ENCODE results near the gene NEURL1. TPM values are rescaled to one million over a fixed set of nuclear protein-coding genes. Genes with fewer than 3 reads are reported as not detected.

The NEURL1 gene
- total and polyA plus RNA-seq, 10 of the 15 experiments (the other 5 are each of a cell fraction or from before 2014, with no cell fraction given) = 0.02 to 0.05 (median 0.05) TPM; not detected in 6

DNA sequence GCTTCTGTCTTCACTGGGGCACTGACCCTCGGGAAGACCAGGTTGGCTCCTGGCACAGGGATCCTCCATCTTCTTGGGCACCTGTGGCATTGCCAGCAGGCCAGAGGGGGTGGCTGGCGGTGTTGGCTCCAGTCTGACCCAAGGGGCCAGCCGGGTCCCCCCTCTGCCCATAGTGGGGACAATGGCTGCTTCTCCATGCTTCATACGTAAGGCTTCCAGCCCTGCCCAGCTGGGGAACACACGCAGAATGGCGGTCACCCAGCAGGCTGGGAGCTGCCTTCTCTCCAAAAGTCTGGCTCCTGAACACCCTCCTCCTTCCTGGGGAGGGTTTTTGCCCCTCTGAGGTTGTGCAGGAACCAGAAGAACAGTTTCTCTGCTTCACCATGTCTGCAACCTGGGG lies 106.8 kb downstream of the NEURL1 start (continued):
- TF ChIP-seq RELA (IDR thresholded peaks at IDR 0.05; ENCODE audit: borderline replicate concordance, partially characterized antibody) (no peak), FOXK2 (IDR thresholded peaks at IDR 0.05) (no peak)
- TF ChIP-seq, protein P1, sequence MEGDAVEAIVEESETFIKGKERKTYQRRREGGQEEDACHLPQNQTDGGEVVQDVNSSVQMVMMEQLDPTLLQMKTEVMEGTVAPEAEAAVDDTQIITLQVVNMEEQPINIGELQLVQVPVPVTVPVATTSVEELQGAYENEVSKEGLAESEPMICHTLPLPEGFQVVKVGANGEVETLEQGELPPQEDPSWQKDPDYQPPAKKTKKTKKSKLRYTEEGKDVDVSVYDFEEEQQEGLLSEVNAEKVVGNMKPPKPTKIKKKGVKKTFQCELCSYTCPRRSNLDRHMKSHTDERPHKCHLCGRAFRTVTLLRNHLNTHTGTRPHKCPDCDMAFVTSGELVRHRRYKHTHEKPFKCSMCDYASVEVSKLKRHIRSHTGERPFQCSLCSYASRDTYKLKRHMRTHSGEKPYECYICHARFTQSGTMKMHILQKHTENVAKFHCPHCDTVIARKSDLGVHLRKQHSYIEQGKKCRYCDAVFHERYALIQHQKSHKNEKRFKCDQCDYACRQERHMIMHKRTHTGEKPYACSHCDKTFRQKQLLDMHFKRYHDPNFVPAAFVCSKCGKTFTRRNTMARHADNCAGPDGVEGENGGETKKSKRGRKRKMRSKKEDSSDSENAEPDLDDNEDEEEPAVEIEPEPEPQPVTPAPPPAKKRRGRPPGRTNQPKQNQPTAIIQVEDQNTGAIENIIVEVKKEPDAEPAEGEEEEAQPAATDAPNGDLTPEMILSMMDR (IDR thresholded peaks at IDR 0.05 in 2 of 3, conservative IDR thresholded peaks at IDR 0.05 in 1 of 3; ENCODE audit: control insufficient read depth in 2 of 3, extremely low read depth in 1 of 3, insufficient read depth in 1 of 3, low read depth in 3 of 3, low read length in 3 of 3) = no peak
- TF ChIP-seq, protein P2, sequence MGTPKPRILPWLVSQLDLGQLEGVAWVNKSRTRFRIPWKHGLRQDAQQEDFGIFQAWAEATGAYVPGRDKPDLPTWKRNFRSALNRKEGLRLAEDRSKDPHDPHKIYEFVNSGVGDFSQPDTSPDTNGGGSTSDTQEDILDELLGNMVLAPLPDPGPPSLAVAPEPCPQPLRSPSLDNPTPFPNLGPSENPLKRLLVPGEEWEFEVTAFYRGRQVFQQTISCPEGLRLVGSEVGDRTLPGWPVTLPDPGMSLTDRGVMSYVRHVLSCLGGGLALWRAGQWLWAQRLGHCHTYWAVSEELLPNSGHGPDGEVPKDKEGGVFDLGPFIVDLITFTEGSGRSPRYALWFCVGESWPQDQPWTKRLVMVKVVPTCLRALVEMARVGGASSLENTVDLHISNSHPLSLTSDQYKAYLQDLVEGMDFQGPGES (IDR thresholded peaks at IDR 0.05) = no peak

DNA sequence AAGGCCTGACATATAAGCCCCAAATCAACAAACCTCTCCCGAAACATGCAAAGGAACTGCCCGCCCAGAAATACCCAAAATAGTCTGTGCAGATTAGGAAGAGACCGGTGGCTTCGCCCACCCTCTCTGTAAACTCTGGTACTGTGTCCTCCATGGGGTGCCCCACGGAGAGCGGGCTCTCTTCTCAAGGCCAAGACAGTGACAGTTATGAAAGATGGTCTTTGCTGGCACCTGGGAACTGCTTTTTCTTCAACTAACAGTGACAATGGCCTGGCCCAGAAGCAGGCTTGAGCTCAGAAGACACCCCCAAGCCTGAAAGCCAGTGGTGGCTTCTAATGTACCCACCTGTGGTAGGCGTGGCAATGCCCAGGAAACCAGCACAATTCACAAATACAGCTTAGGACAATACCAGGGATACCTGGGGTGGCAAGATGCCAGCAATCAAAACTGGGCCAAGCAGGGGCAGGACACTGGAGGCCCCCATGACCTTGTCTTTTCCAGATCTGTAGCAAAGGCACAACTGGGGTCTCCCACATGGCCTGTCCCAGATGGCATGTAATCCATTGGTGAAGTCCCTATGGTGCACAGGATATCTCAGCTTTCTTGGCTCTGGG lies 107.6 kb downstream of the NEURL1 start:
- CTCF ChIA-PET = no interaction called here
- Histone ChIP-seq H2AFZ (ENCODE audit: control insufficient read depth, low read depth, low read length) (no peak overlapping the region), H3K36me3 (ENCODE audit: control insufficient read depth in 2 of 2, insufficient read depth in 2 of 2, low read length in 1 of 2) (peaks cover 5 to 8% of the 10 kb centered on the region in 2 experiments; a peak in 3 of 4 replicates), H3K4me2 (ENCODE audit: control insufficient read depth, insufficient read depth) (no peak overlapping the region), H3K9ac (ENCODE audit: control insufficient read depth, insufficient read depth, low read length) (no peak overlapping the region), H3K4me1 (ENCODE audit: control insufficient read depth, insufficient read depth, low read length) (no peaks in the 10 kb centered on the region), H3K79me2 (ENCODE audit: control insufficient read depth, insufficient read depth, low read length) (no peaks in the 10 kb centered on the region), H3K27me3 (replicated peaks in 1 of 2; ENCODE audit: control insufficient read depth in 2 of 2, insufficient read depth in 2 of 2, low read length in 1 of 2) (no peaks in the 10 kb centered on the region), H4K20me1 (ENCODE audit: control insufficient read depth, insufficient read depth) (no peaks in the 10 kb centered on the region), H3K27ac (ENCODE audit: control insufficient read depth, insufficient read depth) (no peak overlapping the region), H3K4me3 (no peak overlapping the region), H3K9me3 (replicated peaks; ENCODE audit: control insufficient read depth, insufficient read depth, low read length) (no peaks in the 10 kb centered on the region)
- POLR2A ChIA-PET = no interaction called here
- SMC1A ChIA-PET (ENCODE audit: uncharacterized antibody, unreplicated experiment) = no interaction called here
- FAIRE-seq (no peak), DNase-seq (ENCODE audit: low read depth, low spot score) (no peak), ATAC-seq (no peak)
- in situ Hi-C loops (cut with MboI) (loop anchor here (10.0 kb wide), 1 partner anchor 84 kb away; no protein-coding TSS in a partner anchor), intact Hi-C loops (cut with micrococcal nuclease; ENCODE audit: unreplicated experiment) (no loop called here)
- WGBS (ENCODE audit: insufficient coverage, insufficient replicate concordance, low lambda C conversion rate, missing lambda C conversion rate) = 71% methylated on average over 7 of the region's 7 CpGs
- BruUV-seq (replicated peaks) = no TSS peak
- TF ChIP-seq RB1 (IDR thresholded peaks at IDR 0.05; ENCODE audit: borderline replicate concordance) (no peak), PAX5 (IDR thresholded peaks at IDR 0.05; ENCODE audit: borderline replicate concordance, low read depth, low read length) (no peak), SMAD1 (IDR thresholded peaks at IDR 0.05; ENCODE audit: low read depth, partially characterized antibody) (no peak), EED (IDR thresholded peaks at IDR 0.05; ENCODE audit: low read depth) (no peak), RUNX3 (IDR thresholded peaks at IDR 0.05; ENCODE audit: low read length) (no peak), NFXL1 (IDR thresholded peaks at IDR 0.05; ENCODE audit: borderline replicate concordance) (no peak), CBFB (IDR thresholded peaks at IDR 0.05; ENCODE audit: low read depth) (no peak), ESRRA (IDR thresholded peaks at IDR 0.05; ENCODE audit: low read length) (no peak), NKRF (conservative IDR thresholded peaks at IDR 0.05) (no peak), NR2C2 (IDR thresholded peaks at IDR 0.05; ENCODE audit: borderline replicate concordance, control insufficient read depth, insufficient read length, low read depth) (no peak), EGR1 (IDR thresholded peaks at IDR 0.05; ENCODE audit: borderline replicate concordance in 1 of 2, low read depth in 2 of 2, low read length in 2 of 2) (no peak)
- TF ChIP-seq, protein P3, sequence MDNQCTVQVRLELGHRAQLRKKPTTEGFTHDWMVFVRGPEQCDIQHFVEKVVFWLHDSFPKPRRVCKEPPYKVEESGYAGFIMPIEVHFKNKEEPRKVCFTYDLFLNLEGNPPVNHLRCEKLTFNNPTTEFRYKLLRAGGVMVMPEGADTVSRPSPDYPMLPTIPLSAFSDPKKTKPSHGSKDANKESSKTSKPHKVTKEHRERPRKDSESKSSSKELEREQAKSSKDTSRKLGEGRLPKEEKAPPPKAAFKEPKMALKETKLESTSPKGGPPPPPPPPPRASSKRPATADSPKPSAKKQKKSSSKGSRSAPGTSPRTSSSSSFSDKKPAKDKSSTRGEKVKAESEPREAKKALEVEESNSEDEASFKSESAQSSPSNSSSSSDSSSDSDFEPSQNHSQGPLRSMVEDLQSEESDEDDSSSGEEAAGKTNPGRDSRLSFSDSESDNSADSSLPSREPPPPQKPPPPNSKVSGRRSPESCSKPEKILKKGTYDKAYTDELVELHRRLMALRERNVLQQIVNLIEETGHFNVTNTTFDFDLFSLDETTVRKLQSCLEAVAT (IDR thresholded peaks at IDR 0.05) = no peak
- RAD21 ChIA-PET (ENCODE audit: unreplicated experiment) = no interaction called here

Data from GM12878 (cell line).